Fibroblast of pulmonary artery (primary cell): Measurements from ENCODE around the gene GCFC2.

Source experiments
- DNase-seq: peaks from one replicate; pipeline ENCODE4 v3.0.0-alpha.2; 2010; ENCODE audit warnings: low read depth
- H3K4me3 ChIP-seq: replicated peaks from 2 replicates; pipeline ENCODE4 v1.5.1; 2011; ENCODE audit warnings: low read depth, mild to moderate bottlenecking, control low read depth, low read length, moderate library complexity
- TF ChIP-seq, protein P1 (sequence below): IDR thresholded peaks from 2 replicates; pipeline ENCODE4 v1.5.1; 2011; ENCODE audit warnings: mild to moderate bottlenecking, control low read depth, low read length, inconsistent platforms; ENCODE audit errors: missing control alignments

Gene GCFC2

DNA sequence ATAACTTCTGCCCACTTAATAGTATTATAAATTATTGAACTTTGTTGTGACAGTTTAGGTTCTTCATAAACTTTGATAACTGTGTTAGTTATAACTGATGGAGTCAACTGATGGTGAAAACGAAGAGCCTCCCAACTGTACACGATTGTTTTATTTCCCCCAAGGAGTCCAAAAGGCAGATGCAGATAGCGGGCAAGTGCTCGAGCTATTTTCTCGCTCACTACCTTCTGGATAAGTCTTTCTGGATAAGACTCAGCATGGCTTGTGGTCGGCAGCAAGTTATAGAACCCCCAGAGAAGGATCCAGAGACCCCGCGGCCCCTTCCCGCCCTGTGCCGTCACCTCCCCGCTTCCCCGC is 517 bp downstream of the GCFC2 start:
- DNase-seq = no peak

DNA sequence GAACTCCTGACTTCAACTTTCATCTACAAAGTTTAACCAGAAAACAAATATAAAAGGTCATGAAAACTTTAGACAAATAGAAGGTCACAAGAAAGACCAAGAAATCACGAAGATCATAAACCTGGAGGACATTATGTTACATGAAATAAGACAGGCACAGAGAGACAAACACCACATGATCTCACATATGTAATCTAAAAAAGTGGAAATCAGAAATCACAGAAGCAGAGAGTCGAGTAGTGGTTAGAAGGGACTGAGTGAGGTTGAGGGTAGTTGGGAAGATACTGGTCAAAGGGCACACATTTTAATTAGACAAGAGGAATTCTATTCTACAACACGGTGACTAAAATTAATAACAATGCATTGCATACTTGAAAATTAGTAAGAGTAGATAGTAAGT is 1.4 kb downstream of the GCFC2 start:
- peak overlapping the region; percentile 57 for H3K4me3 ChIP-seq
- TF ChIP-seq, protein P1, sequence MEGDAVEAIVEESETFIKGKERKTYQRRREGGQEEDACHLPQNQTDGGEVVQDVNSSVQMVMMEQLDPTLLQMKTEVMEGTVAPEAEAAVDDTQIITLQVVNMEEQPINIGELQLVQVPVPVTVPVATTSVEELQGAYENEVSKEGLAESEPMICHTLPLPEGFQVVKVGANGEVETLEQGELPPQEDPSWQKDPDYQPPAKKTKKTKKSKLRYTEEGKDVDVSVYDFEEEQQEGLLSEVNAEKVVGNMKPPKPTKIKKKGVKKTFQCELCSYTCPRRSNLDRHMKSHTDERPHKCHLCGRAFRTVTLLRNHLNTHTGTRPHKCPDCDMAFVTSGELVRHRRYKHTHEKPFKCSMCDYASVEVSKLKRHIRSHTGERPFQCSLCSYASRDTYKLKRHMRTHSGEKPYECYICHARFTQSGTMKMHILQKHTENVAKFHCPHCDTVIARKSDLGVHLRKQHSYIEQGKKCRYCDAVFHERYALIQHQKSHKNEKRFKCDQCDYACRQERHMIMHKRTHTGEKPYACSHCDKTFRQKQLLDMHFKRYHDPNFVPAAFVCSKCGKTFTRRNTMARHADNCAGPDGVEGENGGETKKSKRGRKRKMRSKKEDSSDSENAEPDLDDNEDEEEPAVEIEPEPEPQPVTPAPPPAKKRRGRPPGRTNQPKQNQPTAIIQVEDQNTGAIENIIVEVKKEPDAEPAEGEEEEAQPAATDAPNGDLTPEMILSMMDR = no peak
- no peak for DNase-seq

More for the DNA sequence above, 517 bp downstream of the GCFC2 start:
- H3K4me3 ChIP-seq = peak overlapping the region; percentile 57
- TF ChIP-seq, protein P1 = no peak

DNA sequence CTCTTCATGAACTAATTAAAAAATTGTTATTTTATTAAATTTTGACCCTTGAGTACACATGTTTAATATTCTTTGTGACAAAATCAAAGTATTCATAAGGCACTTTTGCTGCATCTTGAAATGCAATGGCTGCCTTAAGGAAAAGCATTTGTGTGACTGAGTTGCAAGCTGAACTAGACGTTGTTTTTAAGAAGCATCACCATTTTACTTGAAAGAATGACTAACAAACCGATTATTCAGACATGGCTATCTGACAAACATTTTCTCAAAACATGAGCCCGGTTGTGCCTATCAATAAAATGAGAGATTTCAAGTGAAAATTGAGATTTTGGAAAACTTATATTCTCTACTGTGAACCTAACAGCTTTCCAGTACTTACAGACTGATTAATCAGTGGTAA is 2.8 kb downstream of the GCFC2 start:
- DNase-seq = peak; percentile 13
- H3K4me3 ChIP-seq = no peak overlapping the region
- TF ChIP-seq, protein P1 = no peak

DNA sequence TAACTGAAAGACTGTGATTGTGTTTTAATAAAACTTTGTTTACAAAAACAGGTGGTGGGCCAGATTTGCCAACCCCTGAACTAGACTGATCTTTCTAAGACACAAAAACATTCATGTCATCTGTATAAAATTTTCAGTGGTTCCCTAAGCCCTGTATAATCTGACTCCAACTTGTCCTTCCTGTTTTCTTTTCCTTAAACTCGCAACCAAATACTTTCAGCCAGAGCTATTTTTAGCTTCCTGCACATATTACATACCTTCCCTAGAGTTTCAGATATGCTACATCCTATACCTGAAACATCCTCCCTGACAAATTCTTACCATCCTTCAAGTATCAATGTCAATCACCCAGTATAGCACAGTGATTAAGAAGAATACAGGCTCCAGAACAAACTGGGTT is 4.8 kb downstream of the GCFC2 start:
- peak; percentile 24 for DNase-seq
- H3K4me3 ChIP-seq = no peak overlapping the region
- TF ChIP-seq, protein P1 = no peak

DNA sequence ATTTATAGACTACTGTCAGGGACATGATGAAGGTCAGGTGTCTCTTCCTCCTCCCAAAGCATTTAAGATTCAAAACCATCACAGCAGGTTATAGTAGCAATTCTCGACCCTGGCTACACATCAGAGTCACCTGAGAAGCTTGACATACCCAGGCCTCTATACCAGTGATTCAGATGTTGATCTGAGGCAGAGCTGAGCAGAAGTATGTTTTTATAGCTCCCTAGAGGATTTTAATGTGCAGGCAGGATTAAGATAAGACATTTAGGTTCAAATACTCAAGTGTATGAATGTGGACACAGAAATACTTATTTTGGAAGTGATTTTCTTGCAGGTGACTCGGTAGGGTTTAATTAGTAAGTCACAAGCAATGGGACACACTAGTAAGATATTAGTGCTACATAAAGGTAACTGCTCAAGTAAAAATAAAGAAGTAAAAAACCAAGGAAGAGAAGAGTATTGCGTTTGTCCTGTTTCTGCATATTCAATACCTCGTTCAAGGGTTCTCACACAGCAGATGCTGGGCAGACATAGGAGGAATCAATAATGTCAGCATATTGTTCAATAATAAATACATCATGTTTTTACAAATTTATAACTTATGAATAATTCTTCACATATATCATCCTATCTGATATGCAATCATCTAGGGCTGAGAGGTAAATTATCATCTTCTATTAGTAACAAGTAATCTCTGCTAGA is 7.0 kb downstream of the GCFC2 start:
- no peak overlapping the region for H3K4me3 ChIP-seq
- TF ChIP-seq, protein P1 = no peak
- DNase-seq = no peak

DNA sequence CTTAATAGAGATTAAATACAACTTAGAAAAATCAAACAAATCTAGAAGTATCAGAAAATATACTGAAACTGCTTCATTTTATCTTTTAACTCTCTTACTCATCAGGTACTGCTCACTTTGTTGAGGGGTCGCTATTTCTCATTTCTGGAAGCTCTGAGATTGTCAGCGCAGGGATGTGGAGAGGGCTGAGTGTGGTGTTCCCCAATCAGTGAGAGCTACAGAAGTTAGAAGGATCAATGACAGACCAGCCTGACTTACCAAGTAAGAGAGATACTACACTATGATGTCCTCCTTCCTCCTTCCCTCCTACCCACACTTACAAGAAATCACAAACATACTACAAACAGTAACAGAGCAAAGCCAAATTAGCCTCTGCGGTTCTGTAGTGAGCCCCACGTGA is 8.1 kb downstream of the GCFC2 start:
- no peak for DNase-seq
- no peak overlapping the region for H3K4me3 ChIP-seq
- TF ChIP-seq, protein P1 = no peak

DNA sequence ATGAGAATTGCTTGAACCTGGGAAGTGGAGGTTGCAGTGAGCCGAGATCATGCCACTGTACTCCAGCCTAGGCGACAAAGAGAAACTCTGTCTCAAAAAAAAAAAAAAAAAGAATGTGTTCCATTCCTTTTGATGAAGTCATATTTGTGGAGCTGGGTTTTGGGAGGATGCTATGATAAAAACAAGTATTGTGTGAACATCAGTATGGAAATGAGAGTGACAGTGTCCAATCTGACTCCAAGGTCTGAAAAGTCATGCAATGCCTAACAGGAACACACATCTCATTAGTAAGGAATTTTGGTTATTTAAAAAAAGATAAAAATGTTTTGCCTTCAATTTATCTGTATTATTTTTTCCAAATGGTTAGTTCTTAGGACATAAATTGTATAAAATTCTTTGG is 11.8 kb downstream of the GCFC2 start:
- no peak overlapping the region for H3K4me3 ChIP-seq
- peak; percentile 40 for DNase-seq
- TF ChIP-seq, protein P1 = no peak
